ENCODE measurements around the gene MIPOL1. TPM values are rescaled to one million over a fixed set of nuclear protein-coding genes. Genes with fewer than 3 reads are reported as not detected.
A peak's percentile ranks its signal among the peaks of the same experiment; 100 is the strongest.
"Not testable (repeated sequence)": the region's sequence is repeated elsewhere in the genome, so short reads cannot be mapped to it uniquely, and the experiment has no call there.

The MIPOL1 gene
- total and polyA plus RNA-seq, 2 of the 13 experiments (the other 11 are each of a cell fraction or from before 2014, with no cell fraction given) = 8.6 to 34.2 TPM

DNA sequence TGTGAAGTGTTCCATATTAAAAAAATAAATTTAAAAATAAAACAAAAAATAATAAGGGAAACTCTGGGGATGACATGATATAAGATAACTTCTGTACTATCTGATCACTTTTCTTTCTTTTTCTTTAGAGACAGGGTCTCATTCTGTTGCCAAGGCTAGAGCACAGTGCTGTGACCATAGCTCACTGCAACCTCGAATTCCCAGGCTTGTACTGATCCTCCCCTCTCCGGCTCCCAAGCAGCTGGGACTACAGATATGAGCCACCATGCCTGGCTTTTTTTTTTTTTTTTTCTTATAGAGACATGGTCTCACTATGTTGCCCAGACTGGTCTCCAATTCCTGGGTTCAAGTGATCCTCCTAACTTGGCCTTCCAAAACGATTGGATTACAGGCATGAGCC is 10.4 kb upstream of the MIPOL1 start:
- Histone ChIP-seq H2AFZ (ENCODE audit: low read length) (no peak overlapping the region), H3K79me2 (ENCODE audit: insufficient read depth, low read length) (no peaks in the 10 kb centered on the region), H3K36me3 (replicated peaks in 1 of 2; ENCODE audit: control insufficient read depth in 1 of 2, insufficient read depth in 2 of 2, low read length in 2 of 2) (no peaks in the 10 kb centered on the region; a peak in 1 of 5 replicates), H3K4me3 (replicated peaks in 1 of 3; ENCODE audit: insufficient read depth in 1 of 3, low read depth in 2 of 3, low read length in 3 of 3) (no peak overlapping the region), H3K27me3 (ENCODE audit: control insufficient read depth in 1 of 2, insufficient read depth in 2 of 2, low read length in 2 of 2) (peaks cover 0 to 2% of the 10 kb centered on the region in 2 experiments; a peak in 2 of 5 replicates), H3K4me2 (ENCODE audit: low read depth, low read length) (no peak overlapping the region; the same call in 1 of the 2 replicates), H4K20me1 (ENCODE audit: insufficient read depth, low read length) (no peaks in the 10 kb centered on the region), H3K4me1 (ENCODE audit: insufficient read depth, low read length) (peaks cover 16% of the 10 kb centered on the region), H3K9me3 (ENCODE audit: low read length) (no peaks in the 10 kb centered on the region), H3K9ac (ENCODE audit: insufficient read depth, low read depth, low read length) (no peak overlapping the region), H3K27ac (ENCODE audit: extremely low read length, insufficient read depth, low read length) (no peak overlapping the region)
- TF ChIP-seq RCOR2 (CRISPR knock-in tag; IDR thresholded peaks at IDR 0.05) = no peak
- 0 out of 2 replicates have a peak, but pooled peaks have one; percentile 1 for TF ChIP-seq ZNF777 (CRISPR knock-in tag; IDR thresholded peaks at IDR 0.05)
- BruUV-seq (replicated peaks) = no TSS peak
- FAIRE-seq (no peak), DNase-seq (ENCODE audit: low spot score) (no peak), ATAC-seq (peak; percentile 71)
- 24% methylated on average over 3 of the region's 3 CpGs for WGBS (ENCODE audit: low lambda C conversion rate)
- ChIA-PET POLR2A (interaction anchor here (0.6 to 2.6 kb wide), 2 partner anchors 10 to 69 kb away, joined by 3 to 24 read pairs; partner anchors contain the start of gene MIPOL1), CTCF (ENCODE audit: low intra/inter-chr PET ratio, low total read pairs) (no interaction called here)
- in situ Hi-C loops (cut with HindIII; ENCODE audit: extremely low pct_ligation_motif_present, low pct_unique_long_range_greater_than_20kb) (no loop called here), intact Hi-C loops (cut with micrococcal nuclease; ENCODE audit: unreplicated experiment) (no loop called here)

DNA sequence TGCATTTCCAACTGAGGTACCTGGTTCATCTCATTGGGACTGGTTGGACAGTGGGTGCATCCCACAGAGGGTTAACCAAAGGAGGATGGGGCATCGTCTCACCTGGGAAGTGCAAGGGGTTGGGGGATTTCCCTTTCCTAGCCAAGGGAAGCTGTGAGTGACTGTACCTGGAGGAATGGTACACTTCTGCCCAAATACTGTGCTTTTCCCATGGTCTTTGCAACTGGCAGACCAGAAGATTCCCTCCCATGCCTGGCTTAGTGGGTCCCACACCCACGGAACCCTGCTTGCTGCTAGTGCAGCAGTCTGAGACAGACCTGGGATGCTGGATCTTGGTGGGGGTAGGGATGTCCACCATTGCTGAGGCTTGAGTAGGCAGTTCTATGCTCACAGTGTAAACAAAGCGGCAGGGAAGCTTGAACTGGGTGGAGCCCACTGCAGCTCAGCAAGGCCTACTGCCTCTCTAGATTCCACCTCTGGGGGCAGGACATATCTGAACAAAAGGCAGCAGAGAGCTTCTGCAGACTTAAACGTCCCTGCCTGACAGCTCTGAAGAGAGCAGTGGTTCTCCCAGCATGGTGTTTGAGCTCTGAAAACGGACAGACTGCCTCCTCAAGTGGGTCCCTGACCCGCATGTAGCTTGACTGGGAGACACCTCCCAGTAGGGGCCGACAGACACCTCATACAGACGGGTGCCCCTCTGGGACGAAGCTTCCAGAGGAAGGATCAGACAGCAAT is 9.7 kb upstream of the MIPOL1 start:
- H3K4me3 ChIP-seq (replicated peaks in 1 of 3; ENCODE audit: insufficient read depth in 1 of 3, low read depth in 2 of 3, low read length in 3 of 3) = peak overlapping the region; percentile 24 to 54 (median 31); a peak in 3 of 6 replicates
- H2AFZ ChIP-seq (ENCODE audit: low read length) = peak overlapping the region; percentile 65
- peak; percentile 91 for ATAC-seq
- H3K27me3 ChIP-seq (ENCODE audit: control insufficient read depth in 1 of 2, insufficient read depth in 2 of 2, low read length in 2 of 2); BruUV-seq (replicated peaks); in situ Hi-C loops (cut with HindIII; ENCODE audit: extremely low pct_ligation_motif_present, low pct_unique_long_range_greater_than_20kb); CTCF ChIA-PET (ENCODE audit: low intra/inter-chr PET ratio, low total read pairs); H4K20me1 ChIP-seq (ENCODE audit: insufficient read depth, low read length); H3K27ac ChIP-seq (ENCODE audit: extremely low read length, insufficient read depth, low read length); H3K9ac ChIP-seq (ENCODE audit: insufficient read depth, low read depth, low read length); H3K9me3 ChIP-seq (ENCODE audit: low read length); H3K79me2 ChIP-seq (ENCODE audit: insufficient read depth, low read length); H3K36me3 ChIP-seq (replicated peaks in 1 of 2; ENCODE audit: control insufficient read depth in 1 of 2, insufficient read depth in 2 of 2, low read length in 2 of 2): not testable (repeated sequence)
- WGBS (ENCODE audit: low lambda C conversion rate) = 2% methylated on average over 9 of the region's 9 CpGs
- FAIRE-seq = peak; percentile 58
- peak; percentile 49 for DNase-seq (ENCODE audit: low spot score)
- peaks cover 16% of the 10 kb centered on the region for H3K4me1 ChIP-seq (ENCODE audit: insufficient read depth, low read length)
- POLR2A ChIA-PET = interaction anchor here (0.8 to 2.6 kb wide), 2 partner anchors 9 to 16 kb away, joined by 5 to 24 read pairs; partner anchors contain the start of genes MIPOL1 and SLC25A21
- H3K4me2 ChIP-seq (ENCODE audit: low read depth, low read length) = peak overlapping the region; percentile 84
- intact Hi-C loops (cut with micrococcal nuclease; ENCODE audit: unreplicated experiment) = loop anchor here (1.0 kb wide), 1 partner anchor 9 kb away; the partner anchor contains the start of gene MIPOL1
- TF ChIP-seq, protein P1, sequence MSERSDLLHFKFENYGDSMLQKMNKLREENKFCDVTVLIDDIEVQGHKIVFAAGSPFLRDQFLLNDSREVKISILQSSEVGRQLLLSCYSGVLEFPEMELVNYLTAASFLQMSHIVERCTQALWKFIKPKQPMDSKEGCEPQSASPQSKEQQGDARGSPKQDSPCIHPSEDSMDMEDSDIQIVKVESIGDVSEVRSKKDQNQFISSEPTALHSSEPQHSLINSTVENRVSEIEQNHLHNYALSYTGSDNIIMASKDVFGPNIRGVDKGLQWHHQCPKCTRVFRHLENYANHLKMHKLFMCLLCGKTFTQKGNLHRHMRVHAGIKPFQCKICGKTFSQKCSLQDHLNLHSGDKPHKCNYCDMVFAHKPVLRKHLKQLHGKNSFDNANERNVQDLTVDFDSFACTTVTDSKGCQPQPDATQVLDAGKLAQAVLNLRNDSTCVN (CRISPR knock-in tag; IDR thresholded peaks at IDR 0.05; ENCODE audit: borderline replicate concordance) = peak; percentile 86
- TF ChIP-seq CAMTA2 (CRISPR knock-in tag; IDR thresholded peaks at IDR 0.05; ENCODE audit: borderline replicate concordance) (0 out of 2 replicates have a peak, but pooled peaks have one; percentile 77), RXRA (CRISPR knock-in tag; IDR thresholded peaks at IDR 0.05) (0 out of 2 replicates have a peak, but pooled peaks have one; percentile 39), SALL1 (CRISPR knock-in tag; IDR thresholded peaks at IDR 0.05) (peak; percentile 82), ETV6 (CRISPR knock-in tag; conservative IDR thresholded peaks at IDR 0.05) (0 out of 2 replicates have a peak, but pooled peaks have one; percentile 32), KLF13 (CRISPR knock-in tag; IDR thresholded peaks at IDR 0.05) (peak; percentile 77; the same call in 1 of the 2 replicates)
- TF ChIP-seq, protein P2, sequence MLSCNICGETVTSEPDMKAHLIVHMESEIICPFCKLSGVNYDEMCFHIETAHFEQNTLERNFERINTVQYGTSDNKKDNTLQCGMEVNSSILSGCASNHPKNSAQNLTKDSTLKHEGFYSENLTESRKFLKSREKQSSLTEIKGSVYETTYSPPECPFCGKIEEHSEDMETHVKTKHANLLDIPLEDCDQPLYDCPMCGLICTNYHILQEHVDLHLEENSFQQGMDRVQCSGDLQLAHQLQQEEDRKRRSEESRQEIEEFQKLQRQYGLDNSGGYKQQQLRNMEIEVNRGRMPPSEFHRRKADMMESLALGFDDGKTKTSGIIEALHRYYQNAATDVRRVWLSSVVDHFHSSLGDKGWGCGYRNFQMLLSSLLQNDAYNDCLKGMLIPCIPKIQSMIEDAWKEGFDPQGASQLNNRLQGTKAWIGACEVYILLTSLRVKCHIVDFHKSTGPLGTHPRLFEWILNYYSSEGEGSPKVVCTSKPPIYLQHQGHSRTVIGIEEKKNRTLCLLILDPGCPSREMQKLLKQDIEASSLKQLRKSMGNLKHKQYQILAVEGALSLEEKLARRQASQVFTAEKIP (CRISPR knock-in tag; IDR thresholded peaks at IDR 0.05; ENCODE audit: borderline replicate concordance) = peak; percentile 55; the same call in 1 of the 2 replicates
- TF ChIP-seq, protein P3, sequence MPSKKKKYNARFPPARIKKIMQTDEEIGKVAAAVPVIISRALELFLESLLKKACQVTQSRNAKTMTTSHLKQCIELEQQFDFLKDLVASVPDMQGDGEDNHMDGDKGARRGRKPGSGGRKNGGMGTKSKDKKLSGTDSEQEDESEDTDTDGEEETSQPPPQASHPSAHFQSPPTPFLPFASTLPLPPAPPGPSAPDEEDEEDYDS (CRISPR knock-in tag; IDR thresholded peaks at IDR 0.05) = 0 out of 2 replicates have a peak, but pooled peaks have one; percentile 19
- TF ChIP-seq, protein P4, sequence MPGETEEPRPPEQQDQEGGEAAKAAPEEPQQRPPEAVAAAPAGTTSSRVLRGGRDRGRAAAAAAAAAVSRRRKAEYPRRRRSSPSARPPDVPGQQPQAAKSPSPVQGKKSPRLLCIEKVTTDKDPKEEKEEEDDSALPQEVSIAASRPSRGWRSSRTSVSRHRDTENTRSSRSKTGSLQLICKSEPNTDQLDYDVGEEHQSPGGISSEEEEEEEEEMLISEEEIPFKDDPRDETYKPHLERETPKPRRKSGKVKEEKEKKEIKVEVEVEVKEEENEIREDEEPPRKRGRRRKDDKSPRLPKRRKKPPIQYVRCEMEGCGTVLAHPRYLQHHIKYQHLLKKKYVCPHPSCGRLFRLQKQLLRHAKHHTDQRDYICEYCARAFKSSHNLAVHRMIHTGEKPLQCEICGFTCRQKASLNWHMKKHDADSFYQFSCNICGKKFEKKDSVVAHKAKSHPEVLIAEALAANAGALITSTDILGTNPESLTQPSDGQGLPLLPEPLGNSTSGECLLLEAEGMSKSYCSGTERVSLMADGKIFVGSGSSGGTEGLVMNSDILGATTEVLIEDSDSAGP (CRISPR knock-in tag; IDR thresholded peaks at IDR 0.05; ENCODE audit: borderline replicate concordance) = peak; percentile 57; the same call in 1 of the 2 replicates
